Measurements from ENCODE around the gene KRT12.

The KRT12 gene

GRCh38 chr17:40833882-40834281 is 33.1 kb downstream of the KRT12 start:
- Histone ChIP-seq H3K36me3 (ENCODE audit: control insufficient read depth, insufficient read depth, low read length) (no peaks in the 10 kb centered on the region), H3K4me3 (ENCODE audit: low read depth, low read length) (no peak overlapping the region), H3K9me3 (ENCODE audit: control insufficient read depth, insufficient read depth, low read length) (no peaks in the 10 kb centered on the region), H3K9ac (ENCODE audit: low read depth, low read length) (no peak overlapping the region), H3K4me1 (ENCODE audit: control insufficient read depth, insufficient read depth, low read length) (no peaks in the 10 kb centered on the region), H3K27me3 (ENCODE audit: control insufficient read depth, insufficient read depth, low read length) (peaks cover 54% of the 10 kb centered on the region)

GRCh38 chr17:40832840-40833239 is 34.2 kb downstream of the KRT12 start:
- peaks cover 45% of the 10 kb centered on the region for H3K27me3 ChIP-seq (ENCODE audit: control insufficient read depth, insufficient read depth, low read length)

GRCh38 chr17:40830085-40830776 is 36.8 kb downstream of the KRT12 start:
- no peak overlapping the region for H3K9ac ChIP-seq (ENCODE audit: low read depth, low read length)
- H3K9me3 ChIP-seq (ENCODE audit: control insufficient read depth, insufficient read depth, low read length) = no peaks in the 10 kb centered on the region
- peaks cover 45% of the 10 kb centered on the region for H3K27me3 ChIP-seq (ENCODE audit: control insufficient read depth, insufficient read depth, low read length)
- H3K4me1 ChIP-seq (ENCODE audit: control insufficient read depth, insufficient read depth, low read length) = no peaks in the 10 kb centered on the region
- H3K4me3 ChIP-seq (ENCODE audit: low read depth, low read length) = no peak overlapping the region
- H3K36me3 ChIP-seq (ENCODE audit: control insufficient read depth, insufficient read depth, low read length) = no peaks in the 10 kb centered on the region

More at GRCh38 chr17:40832840-40833239, 34.2 kb downstream of the KRT12 start:
- Histone ChIP-seq H3K9ac (ENCODE audit: low read depth, low read length) (no peak overlapping the region), H3K36me3 (ENCODE audit: control insufficient read depth, insufficient read depth, low read length) (no peaks in the 10 kb centered on the region), H3K9me3 (ENCODE audit: control insufficient read depth, insufficient read depth, low read length) (no peaks in the 10 kb centered on the region), H3K4me3 (ENCODE audit: low read depth, low read length) (no peak overlapping the region), H3K4me1 (ENCODE audit: control insufficient read depth, insufficient read depth, low read length) (no peaks in the 10 kb centered on the region)

GRCh38 chr17:40828454-40829044 is 38.5 kb downstream of the KRT12 start:
- Histone ChIP-seq H3K9me3 (ENCODE audit: control insufficient read depth, insufficient read depth, low read length) (no peaks in the 10 kb centered on the region), H3K4me1 (ENCODE audit: control insufficient read depth, insufficient read depth, low read length) (no peaks in the 10 kb centered on the region), H3K4me3 (ENCODE audit: low read depth, low read length) (no peak overlapping the region), H3K36me3 (ENCODE audit: control insufficient read depth, insufficient read depth, low read length) (no peaks in the 10 kb centered on the region), H3K9ac (ENCODE audit: low read depth, low read length) (no peak overlapping the region), H3K27me3 (ENCODE audit: control insufficient read depth, insufficient read depth, low read length) (peaks cover 30% of the 10 kb centered on the region)

- Histone ChIP-seq H3K27me3 (ENCODE audit: control insufficient read depth, insufficient read depth, low read length) (peaks cover 24% of the 10 kb centered on the region), H3K4me1 (ENCODE audit: control insufficient read depth, insufficient read depth, low read length) (no peaks in the 10 kb centered on the region), H3K9me3 (ENCODE audit: control insufficient read depth, insufficient read depth, low read length) (no peaks in the 10 kb centered on the region), H3K36me3 (ENCODE audit: control insufficient read depth, insufficient read depth, low read length) (no peaks in the 10 kb centered on the region), H3K9ac (ENCODE audit: low read depth, low read length) (no peak overlapping the region), H3K4me3 (ENCODE audit: low read depth, low read length) (no peak overlapping the region)
Measured at GRCh38 chr17:40827746-40828453, 39.1 kb downstream of the KRT12 start.

- Histone ChIP-seq H3K27me3 (ENCODE audit: control insufficient read depth, insufficient read depth, low read length) (peaks cover 7% of the 10 kb centered on the region), H3K36me3 (ENCODE audit: control insufficient read depth, insufficient read depth, low read length) (no peaks in the 10 kb centered on the region), H3K9ac (ENCODE audit: low read depth, low read length) (no peak overlapping the region), H3K4me1 (ENCODE audit: control insufficient read depth, insufficient read depth, low read length) (no peaks in the 10 kb centered on the region), H3K4me3 (ENCODE audit: low read depth, low read length) (no peak overlapping the region), H3K9me3 (ENCODE audit: control insufficient read depth, insufficient read depth, low read length) (no peaks in the 10 kb centered on the region)
Measured at GRCh38 chr17:40825599-40825998, 41.4 kb downstream of the KRT12 start.

- Histone ChIP-seq H3K9me3 (ENCODE audit: control insufficient read depth, insufficient read depth, low read length) (no peaks in the 10 kb centered on the region), H3K9ac (ENCODE audit: low read depth, low read length) (no peak overlapping the region), H3K4me3 (ENCODE audit: low read depth, low read length) (no peak overlapping the region), H3K27me3 (ENCODE audit: control insufficient read depth, insufficient read depth, low read length) (peaks cover 3% of the 10 kb centered on the region), H3K4me1 (ENCODE audit: control insufficient read depth, insufficient read depth, low read length) (no peaks in the 10 kb centered on the region), H3K36me3 (ENCODE audit: control insufficient read depth, insufficient read depth, low read length) (no peaks in the 10 kb centered on the region)
Measured at GRCh38 chr17:40824015-40824832, 42.8 kb downstream of the KRT12 start.

GRCh38 chr17:40822132-40822812 is 44.8 kb downstream of the KRT12 start, which contains the start of gene KRT10:
TSS of gene KRT10 (minus strand) at chr17:40822614. CDS start at chr17:40822585, 29 bp downstream.
- H3K9me3 ChIP-seq (ENCODE audit: control insufficient read depth, insufficient read depth, low read length) = no peaks in the 10 kb centered on the region
- H3K27me3 ChIP-seq (ENCODE audit: control insufficient read depth, insufficient read depth, low read length) = peaks cover 3% of the 10 kb centered on the region
- no peak within 1 kb of the TSS for H3K4me3 ChIP-seq (ENCODE audit: low read depth, low read length)
- no peaks in the 10 kb centered on the region for H3K36me3 ChIP-seq (ENCODE audit: control insufficient read depth, insufficient read depth, low read length)
- no peaks in the 10 kb centered on the region for H3K4me1 ChIP-seq (ENCODE audit: control insufficient read depth, insufficient read depth, low read length)
- no peak within 1 kb of the TSS for H3K9ac ChIP-seq (ENCODE audit: low read depth, low read length)

- H3K4me1 ChIP-seq (ENCODE audit: control insufficient read depth, insufficient read depth, low read length) = no peaks in the 10 kb centered on the region
- H3K9me3 ChIP-seq (ENCODE audit: control insufficient read depth, insufficient read depth, low read length) = no peaks in the 10 kb centered on the region
- H3K4me3 ChIP-seq (ENCODE audit: low read depth, low read length) = no peak overlapping the region
- no peak overlapping the region for H3K9ac ChIP-seq (ENCODE audit: low read depth, low read length)
- H3K36me3 ChIP-seq (ENCODE audit: control insufficient read depth, insufficient read depth, low read length) = no peaks in the 10 kb centered on the region
- peaks cover 2% of the 10 kb centered on the region for H3K27me3 ChIP-seq (ENCODE audit: control insufficient read depth, insufficient read depth, low read length)
Measured at GRCh38 chr17:40821536-40821935, 45.5 kb downstream of the KRT12 start.

GRCh38 chr17:40820228-40820838 is 46.7 kb downstream of the KRT12 start:
- no peaks in the 10 kb centered on the region for H3K4me1 ChIP-seq (ENCODE audit: control insufficient read depth, insufficient read depth, low read length)
- no peak overlapping the region for H3K4me3 ChIP-seq (ENCODE audit: low read depth, low read length)
- H3K27me3 ChIP-seq (ENCODE audit: control insufficient read depth, insufficient read depth, low read length) = no peaks in the 10 kb centered on the region
- H3K9ac ChIP-seq (ENCODE audit: low read depth, low read length) = no peak overlapping the region
- H3K36me3 ChIP-seq (ENCODE audit: control insufficient read depth, insufficient read depth, low read length) = no peaks in the 10 kb centered on the region
- H3K9me3 ChIP-seq (ENCODE audit: control insufficient read depth, insufficient read depth, low read length) = no peaks in the 10 kb centered on the region

Measured in iPS-15b (cell line).